HCT116 (cell line): ENCODE results near the gene ITM2C. TPM values are rescaled to one million over a fixed set of nuclear protein-coding genes. Genes with fewer than 3 reads are reported as not detected.

Experiments
- ATAC-seq: fragments of 200-7000 bp; cut with Tn5 transposase; 2 replicates; pipeline ENCODE4 v1.9.1; 2020; ENCODE audit warnings: mild to moderate bottlenecking, moderate library complexity
- BruUV-seq: library from RNA; stranded (reverse); fragments of 400-500 nt; replicated peaks from 2 replicates; lab custom pipeline; 2021; lab: Mats Ljungman, UMichigan
- CTCF ChIA-PET: fragments of 300-600 bp; sonication (Branson Sonifier 250); formaldehyde crosslinking; loops from one replicate; lab custom pipeline; 2021; ENCODE audit warnings: antibody characterized with exemption; lab: Charles Lee
- POLR2A ChIA-PET: fragments of 300-600, 350-600 bp; sonication (Branson Sonifier 250); formaldehyde crosslinking; loops from one replicate; lab custom pipeline; 2021; ENCODE audit warnings: antibody characterized with exemption; lab: Charles Lee
- RAD21 ChIA-PET, 2 experiments: fragments of 300-600 bp; sonication (Branson Sonifier 250); formaldehyde crosslinking; loops; one replicate each; lab custom pipeline; 2023; ENCODE audit warnings: low total read pairs in 2 of 2; ENCODE audit not compliant: uncharacterized antibody in 2 of 2, unreplicated experiment in 2 of 2, low non-redundant PET in 1 of 2; lab: Charles Lee
- DNase-seq: peaks from one replicate; pipeline ENCODE4 v3.0.0-alpha.2; 2010; ENCODE audit warnings: low read depth, low spot score
- H2AFZ ChIP-seq: fragments of 200-600 bp; shearing (Covaris generic), sonication (generic); 2 replicates; pipeline ENCODE4 v1.6.1; 2017; ENCODE audit warnings: low read depth, mixed run types, mixed read lengths, antibody characterized with exemption, low read length; ENCODE audit not compliant: poor library complexity, severe bottlenecking
- H3K27ac ChIP-seq: 2 replicates; pipeline ENCODE4 v1.5.1; 2012; ENCODE audit warnings: low read depth, low read length
- H3K27me3 ChIP-seq: fragments of 200-600 bp; sonication (generic); 2 replicates; pipeline ENCODE4 v1.6.1; 2016; ENCODE audit warnings: mixed run types, low read length, mixed read lengths; ENCODE audit not compliant: insufficient read depth
- H3K36me3 ChIP-seq, 2 experiments: fragments of 200-500 bp in 1 of 2; fragments of 200-600 bp in 1 of 2; sonication (Bioruptor generic) in 1 of 2; sonication (generic) in 1 of 2; 2 replicates each; pipeline versions ENCODE4 v1.5.1 to v1.6.1; 2014 to 2016; ENCODE audit warnings: low read length in 2 of 2, inconsistent platforms in 1 of 2, mixed read lengths in 1 of 2, mixed run types in 1 of 2; ENCODE audit not compliant: insufficient read depth in 2 of 2, control insufficient read depth in 1 of 2
- H3K4me1 ChIP-seq, 2 experiments: fragments of 200-600 bp in 1 of 2; sonication (generic) in 1 of 2; 2 replicates each; pipeline versions ENCODE4 v1.5.1 to v1.6.1; 2012 to 2017; ENCODE audit warnings: low read length in 2 of 2, inconsistent platforms in 1 of 2, mild to moderate bottlenecking in 1 of 2, mixed read lengths in 1 of 2, mixed run types in 1 of 2, moderate library complexity in 1 of 2; ENCODE audit not compliant: insufficient read depth in 2 of 2, control insufficient read depth in 1 of 2
- H3K4me2 ChIP-seq: fragments of 200-600 bp; sonication (generic); 2 replicates; pipeline ENCODE4 v1.6.1; 2017; ENCODE audit warnings: mixed run types, low read length, mixed read lengths
- H3K4me3 ChIP-seq, 2 experiments: fragments of 200-600 bp in 1 of 2; sonication (generic) in 1 of 2; replicated peaks in 1 of 2; 2 replicates each; pipeline ENCODE4 v1.5.1; 2011 to 2016; ENCODE audit warnings: low read length in 2 of 2, control low read depth in 1 of 2, low read depth in 1 of 2, mild to moderate bottlenecking in 1 of 2, mixed read lengths in 1 of 2, mixed run types in 1 of 2
- H3K79me2 ChIP-seq: fragments of 200-600 bp; sonication (generic); 2 replicates; pipeline ENCODE4 v1.6.1; 2017; ENCODE audit warnings: mild to moderate bottlenecking, mixed run types, low read length, moderate library complexity, mixed read lengths; ENCODE audit not compliant: insufficient read depth
- H3K9ac ChIP-seq: fragments of 200-600 bp; sonication (generic); 2 replicates; pipeline ENCODE4 v1.6.1; 2016; ENCODE audit warnings: low read length, mixed read lengths
- H3K9me2 ChIP-seq: fragments of 200-600 bp; sonication (generic), shearing (Covaris generic); 2 replicates; pipeline ENCODE4 v1.6.1; 2017; ENCODE audit warnings: mixed run types, mild to moderate bottlenecking, moderate library complexity; ENCODE audit not compliant: insufficient read depth
- H3K9me3 ChIP-seq, 2 experiments: fragments of 200-500 bp in 1 of 2; fragments of 200-600 bp in 1 of 2; sonication (Bioruptor generic) in 1 of 2; sonication (generic) in 1 of 2; 2 replicates each; pipeline ENCODE4 v1.6.1; 2014 to 2017; ENCODE audit warnings: low read length in 2 of 2, mixed read lengths in 2 of 2, inconsistent platforms in 1 of 2, low read depth in 1 of 2, mild to moderate bottlenecking in 1 of 2, mixed run types in 1 of 2, moderate library complexity in 1 of 2; ENCODE audit not compliant: control insufficient read depth in 1 of 2, insufficient read depth in 1 of 2
- H4K20me1 ChIP-seq: fragments of 200-600 bp; sonication (generic), shearing (Covaris generic); 2 replicates; pipeline ENCODE4 v1.6.1; 2017; ENCODE audit warnings: mixed run types, mild to moderate bottlenecking, moderate library complexity; ENCODE audit not compliant: insufficient read depth
- EGR1 ChIP-seq: IDR thresholded peaks from 2 replicates; pipeline ENCODE4 v1.6.1; 2012; ENCODE audit warnings: low read depth
- EZH2 ChIP-seq: fragments of 200-600 bp; sonication (generic); IDR thresholded peaks from 2 replicates; pipeline ENCODE4 v1.6.1; 2017; ENCODE audit warnings: antibody characterized with exemption, mixed run types
- EZH2phosphoT487 ChIP-seq: fragments of 200-600 bp; IDR thresholded peaks from 2 replicates; pipeline ENCODE4 v1.6.1; 2018; ENCODE audit warnings: antibody characterized with exemption, borderline replicate concordance
- POLR2A ChIP-seq: IDR thresholded peaks from 2 replicates; pipeline ENCODE4 v1.7.0; 2011; ENCODE audit warnings: borderline replicate concordance; ENCODE audit not compliant: insufficient read depth, insufficient read length; ENCODE audit errors: extremely low read depth
- POLR2AphosphoS5 ChIP-seq: IDR thresholded peaks from 2 replicates; pipeline ENCODE4 v1.6.1; 2011; ENCODE audit warnings: mild to moderate bottlenecking, low read depth, low read length, moderate library complexity
- SIN3A ChIP-seq: IDR thresholded peaks from 2 replicates; pipeline ENCODE4 v1.6.1; 2012; ENCODE audit warnings: low read depth
- SRF ChIP-seq: IDR thresholded peaks from 2 replicates; pipeline ENCODE4 v1.6.1; 2012; ENCODE audit warnings: low read depth
- YY1 ChIP-seq: IDR thresholded peaks from 2 replicates; pipeline ENCODE4 v1.6.1; 2011; ENCODE audit warnings: low read length, low read depth, moderate library complexity, mild to moderate bottlenecking; ENCODE audit not compliant: insufficient replicate concordance; ENCODE audit errors: extremely low read depth
- ZFX ChIP-seq: fragments of 450-650 bp; IDR thresholded peaks from 2 replicates; pipeline ENCODE4 v1.6.1; 2017
- intact Hi-C: fragments of 100-400 bp; cut with micrococcal nuclease; formaldehyde crosslinking; loops from 2 replicates; pipeline ENCODE4 v1.10.0; 2022
- total RNA-seq: library from RNA; stranded (reverse); gene quantifications from one replicate; pipeline ENCODE4 v1.2.1, GENCODE V29; 2021; ENCODE audit not compliant: unreplicated experiment
- TF ChIP-seq, protein P1 (sequence below): IDR thresholded peaks from 2 replicates; pipeline ENCODE4 v1.6.1; 2011; ENCODE audit warnings: mild to moderate bottlenecking, low read length, moderate library complexity; ENCODE audit not compliant: insufficient replicate concordance; ENCODE audit errors: extremely low read depth
- TF ChIP-seq, protein P2 (sequence below): IDR thresholded peaks from 2 replicates; pipeline ENCODE4 v1.6.1; 2012; ENCODE audit warnings: low read depth

The ITM2C gene
- total RNA-seq, 1 experiment from 2014 or later: 117 TPM

DNA sequence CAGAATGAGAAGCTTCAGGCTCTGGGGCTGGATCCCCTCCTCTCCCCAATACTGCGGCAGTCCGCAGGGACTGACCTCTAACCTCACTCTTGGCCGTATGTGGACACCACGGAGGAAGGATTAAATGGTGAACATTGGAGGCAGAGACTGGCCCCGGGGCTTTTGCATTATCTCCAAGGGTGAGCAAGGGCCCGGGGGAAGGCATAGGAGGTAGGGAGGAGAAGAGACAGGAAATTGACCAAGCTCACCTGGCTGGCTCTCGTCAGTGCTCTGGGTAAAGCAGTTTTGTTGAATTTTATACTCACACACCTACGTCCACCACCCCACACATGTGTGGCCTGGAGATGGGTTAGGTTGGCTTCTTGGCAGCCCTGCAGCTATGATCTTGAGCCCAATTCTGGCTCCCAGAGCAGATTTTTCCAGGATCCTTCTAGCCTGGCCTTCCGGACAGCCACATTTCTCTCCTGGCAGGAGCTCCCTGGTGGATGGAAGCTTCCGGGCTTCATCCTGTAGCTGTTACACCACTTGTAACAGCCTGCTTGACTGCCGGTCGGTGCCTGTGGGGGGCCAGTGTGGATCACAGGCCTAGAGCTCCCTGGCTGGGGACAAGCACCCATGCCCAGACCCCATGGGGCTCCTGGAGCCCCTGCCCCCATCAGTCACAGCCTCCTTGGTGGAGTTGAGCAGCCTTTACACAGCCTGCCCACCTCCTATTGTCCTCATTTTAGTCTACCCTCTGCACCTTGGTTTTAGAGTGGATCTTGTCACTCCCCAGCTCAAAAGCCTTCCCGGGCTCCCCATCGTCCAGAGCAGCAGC is 7.6 kb downstream of the ITM2C start:
- CTCF ChIA-PET: no interaction called here
- Histone ChIP-seq H3K9ac (no peak overlapping the region), H3K27me3 (no peaks in the 10 kb centered on the region), H3K27ac (no peak overlapping the region), H3K4me2 (no peak overlapping the region), H3K4me1 (peaks cover under 1 to 1% of the 10 kb centered on the region in 2 experiments), H3K9me3 (no peaks in the 10 kb centered on the region), H3K36me3 (peaks cover 2 to 12% of the 10 kb centered on the region in 2 experiments; a peak in 2 of 4 replicates), H3K4me3 (no peak overlapping the region), H3K79me2 (no peaks in the 10 kb centered on the region), H2AFZ (no peak overlapping the region), H3K9me2 (no peaks in the 10 kb centered on the region), H4K20me1 (no peaks in the 10 kb centered on the region)
- no peak for ATAC-seq
- no peak for DNase-seq
- POLR2A ChIA-PET: no interaction called here
- BruUV-seq: no TSS peak
- RAD21 ChIA-PET: interaction anchor here in 1 of 2 experiments (0.6 kb wide), 1 partner anchor 23 kb away, joined by 3 read pairs; no protein-coding TSS in a partner anchor
- intact Hi-C loops: no loop called here
- TF ChIP-seq, protein P1, sequence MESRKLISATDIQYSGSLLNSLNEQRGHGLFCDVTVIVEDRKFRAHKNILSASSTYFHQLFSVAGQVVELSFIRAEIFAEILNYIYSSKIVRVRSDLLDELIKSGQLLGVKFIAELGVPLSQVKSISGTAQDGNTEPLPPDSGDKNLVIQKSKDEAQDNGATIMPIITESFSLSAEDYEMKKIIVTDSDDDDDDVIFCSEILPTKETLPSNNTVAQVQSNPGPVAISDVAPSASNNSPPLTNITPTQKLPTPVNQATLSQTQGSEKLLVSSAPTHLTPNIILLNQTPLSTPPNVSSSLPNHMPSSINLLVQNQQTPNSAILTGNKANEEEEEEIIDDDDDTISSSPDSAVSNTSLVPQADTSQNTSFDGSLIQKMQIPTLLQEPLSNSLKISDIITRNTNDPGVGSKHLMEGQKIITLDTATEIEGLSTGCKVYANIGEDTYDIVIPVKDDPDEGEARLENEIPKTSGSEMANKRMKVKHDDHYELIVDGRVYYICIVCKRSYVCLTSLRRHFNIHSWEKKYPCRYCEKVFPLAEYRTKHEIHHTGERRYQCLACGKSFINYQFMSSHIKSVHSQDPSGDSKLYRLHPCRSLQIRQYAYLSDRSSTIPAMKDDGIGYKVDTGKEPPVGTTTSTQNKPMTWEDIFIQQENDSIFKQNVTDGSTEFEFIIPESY: no peak
- TF ChIP-seq EZH2phosphoT487 (no peak), EZH2 (no peak), EGR1 (no peak), SRF (no peak), ZFX (no peak), YY1 (no peak), SIN3A (no peak), POLR2A (no peak), POLR2AphosphoS5 (no peak)
- TF ChIP-seq, protein P2, sequence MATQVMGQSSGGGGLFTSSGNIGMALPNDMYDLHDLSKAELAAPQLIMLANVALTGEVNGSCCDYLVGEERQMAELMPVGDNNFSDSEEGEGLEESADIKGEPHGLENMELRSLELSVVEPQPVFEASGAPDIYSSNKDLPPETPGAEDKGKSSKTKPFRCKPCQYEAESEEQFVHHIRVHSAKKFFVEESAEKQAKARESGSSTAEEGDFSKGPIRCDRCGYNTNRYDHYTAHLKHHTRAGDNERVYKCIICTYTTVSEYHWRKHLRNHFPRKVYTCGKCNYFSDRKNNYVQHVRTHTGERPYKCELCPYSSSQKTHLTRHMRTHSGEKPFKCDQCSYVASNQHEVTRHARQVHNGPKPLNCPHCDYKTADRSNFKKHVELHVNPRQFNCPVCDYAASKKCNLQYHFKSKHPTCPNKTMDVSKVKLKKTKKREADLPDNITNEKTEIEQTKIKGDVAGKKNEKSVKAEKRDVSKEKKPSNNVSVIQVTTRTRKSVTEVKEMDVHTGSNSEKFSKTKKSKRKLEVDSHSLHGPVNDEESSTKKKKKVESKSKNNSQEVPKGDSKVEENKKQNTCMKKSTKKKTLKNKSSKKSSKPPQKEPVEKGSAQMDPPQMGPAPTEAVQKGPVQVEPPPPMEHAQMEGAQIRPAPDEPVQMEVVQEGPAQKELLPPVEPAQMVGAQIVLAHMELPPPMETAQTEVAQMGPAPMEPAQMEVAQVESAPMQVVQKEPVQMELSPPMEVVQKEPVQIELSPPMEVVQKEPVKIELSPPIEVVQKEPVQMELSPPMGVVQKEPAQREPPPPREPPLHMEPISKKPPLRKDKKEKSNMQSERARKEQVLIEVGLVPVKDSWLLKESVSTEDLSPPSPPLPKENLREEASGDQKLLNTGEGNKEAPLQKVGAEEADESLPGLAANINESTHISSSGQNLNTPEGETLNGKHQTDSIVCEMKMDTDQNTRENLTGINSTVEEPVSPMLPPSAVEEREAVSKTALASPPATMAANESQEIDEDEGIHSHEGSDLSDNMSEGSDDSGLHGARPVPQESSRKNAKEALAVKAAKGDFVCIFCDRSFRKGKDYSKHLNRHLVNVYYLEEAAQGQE: no peak
